ENCODE measurements around the gene SORCS2. TPM values are rescaled to one million over a fixed set of nuclear protein-coding genes. Genes with fewer than 3 reads are reported as not detected.

The SORCS2 gene
- total RNA-seq, 2 experiments from 2014 or later, result 0.03 TPM; not detected in 1

DNA sequence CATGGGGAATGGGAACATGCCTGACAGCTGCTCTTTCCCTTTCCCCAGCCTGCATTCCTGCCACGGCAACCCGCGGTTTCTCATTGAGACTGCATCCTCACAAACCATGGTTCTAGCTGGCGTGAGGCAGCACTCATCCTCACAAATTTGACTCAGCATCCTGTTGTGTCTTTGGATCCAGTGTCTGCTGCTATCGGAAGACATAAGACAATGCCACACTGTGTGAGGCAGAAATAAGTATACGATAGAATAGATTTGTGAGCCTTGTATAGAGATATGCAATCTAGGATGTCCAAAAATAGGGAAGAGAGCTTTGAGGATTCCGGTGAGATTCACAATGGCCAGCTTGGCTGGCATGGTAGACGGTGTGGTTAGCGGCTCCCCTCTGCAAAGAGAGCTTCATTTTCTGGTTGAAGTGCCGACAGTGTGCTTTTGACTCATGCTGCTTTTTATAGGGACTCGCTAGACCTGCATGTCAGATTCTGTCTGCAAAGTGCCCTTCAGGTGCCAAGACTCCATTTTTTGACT lies 403.7 kb downstream of the SORCS2 start:
- no peaks in the 10 kb centered on the region for H3K36me3 ChIP-seq (ENCODE audit: insufficient read depth, low read length)
- H3K4me3 ChIP-seq (ENCODE audit: low read depth, low read length, poor library complexity, severe bottlenecking), result no peak overlapping the region
- no peaks in the 10 kb centered on the region for H4K20me1 ChIP-seq (ENCODE audit: insufficient read depth, low read length)
- H2AFZ ChIP-seq (ENCODE audit: low read length), result no peak overlapping the region
- POLR2A ChIA-PET, result no interaction called here
- TF ChIP-seq, protein P1, sequence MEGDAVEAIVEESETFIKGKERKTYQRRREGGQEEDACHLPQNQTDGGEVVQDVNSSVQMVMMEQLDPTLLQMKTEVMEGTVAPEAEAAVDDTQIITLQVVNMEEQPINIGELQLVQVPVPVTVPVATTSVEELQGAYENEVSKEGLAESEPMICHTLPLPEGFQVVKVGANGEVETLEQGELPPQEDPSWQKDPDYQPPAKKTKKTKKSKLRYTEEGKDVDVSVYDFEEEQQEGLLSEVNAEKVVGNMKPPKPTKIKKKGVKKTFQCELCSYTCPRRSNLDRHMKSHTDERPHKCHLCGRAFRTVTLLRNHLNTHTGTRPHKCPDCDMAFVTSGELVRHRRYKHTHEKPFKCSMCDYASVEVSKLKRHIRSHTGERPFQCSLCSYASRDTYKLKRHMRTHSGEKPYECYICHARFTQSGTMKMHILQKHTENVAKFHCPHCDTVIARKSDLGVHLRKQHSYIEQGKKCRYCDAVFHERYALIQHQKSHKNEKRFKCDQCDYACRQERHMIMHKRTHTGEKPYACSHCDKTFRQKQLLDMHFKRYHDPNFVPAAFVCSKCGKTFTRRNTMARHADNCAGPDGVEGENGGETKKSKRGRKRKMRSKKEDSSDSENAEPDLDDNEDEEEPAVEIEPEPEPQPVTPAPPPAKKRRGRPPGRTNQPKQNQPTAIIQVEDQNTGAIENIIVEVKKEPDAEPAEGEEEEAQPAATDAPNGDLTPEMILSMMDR (conservative IDR thresholded peaks at IDR 0.05; ENCODE audit: low read length), result no peak
- TF ChIP-seq EZH2phosphoT487 (IDR thresholded peaks at IDR 0.05; ENCODE audit: borderline replicate concordance, low read depth, low read length), result no peak
- intact Hi-C loops (cut with micrococcal nuclease; ENCODE audit: unreplicated experiment), result no loop called here
- no peak overlapping the region for H3K4me2 ChIP-seq (ENCODE audit: low read length)
- H3K79me2 ChIP-seq (ENCODE audit: insufficient read depth, low read depth, low read length), result no peaks in the 10 kb centered on the region
- CTCF ChIA-PET (ENCODE audit: unreplicated experiment), result no interaction called here
- H3K27ac ChIP-seq (ENCODE audit: low read depth, low read length, poor library complexity, severe bottlenecking), result no peak overlapping the region
- no peaks in the 10 kb centered on the region for H3K4me1 ChIP-seq (ENCODE audit: insufficient read depth, low read length, poor library complexity, severe bottlenecking)
- no peaks in the 10 kb centered on the region for H3K9me2 ChIP-seq (ENCODE audit: insufficient read depth, low read length)
- DNase-seq (ENCODE audit: low spot score), result no peak
- BruUV-seq (replicated peaks), result no TSS peak
- no peaks in the 10 kb centered on the region for H3K9me3 ChIP-seq (ENCODE audit: low read length)

DNA sequence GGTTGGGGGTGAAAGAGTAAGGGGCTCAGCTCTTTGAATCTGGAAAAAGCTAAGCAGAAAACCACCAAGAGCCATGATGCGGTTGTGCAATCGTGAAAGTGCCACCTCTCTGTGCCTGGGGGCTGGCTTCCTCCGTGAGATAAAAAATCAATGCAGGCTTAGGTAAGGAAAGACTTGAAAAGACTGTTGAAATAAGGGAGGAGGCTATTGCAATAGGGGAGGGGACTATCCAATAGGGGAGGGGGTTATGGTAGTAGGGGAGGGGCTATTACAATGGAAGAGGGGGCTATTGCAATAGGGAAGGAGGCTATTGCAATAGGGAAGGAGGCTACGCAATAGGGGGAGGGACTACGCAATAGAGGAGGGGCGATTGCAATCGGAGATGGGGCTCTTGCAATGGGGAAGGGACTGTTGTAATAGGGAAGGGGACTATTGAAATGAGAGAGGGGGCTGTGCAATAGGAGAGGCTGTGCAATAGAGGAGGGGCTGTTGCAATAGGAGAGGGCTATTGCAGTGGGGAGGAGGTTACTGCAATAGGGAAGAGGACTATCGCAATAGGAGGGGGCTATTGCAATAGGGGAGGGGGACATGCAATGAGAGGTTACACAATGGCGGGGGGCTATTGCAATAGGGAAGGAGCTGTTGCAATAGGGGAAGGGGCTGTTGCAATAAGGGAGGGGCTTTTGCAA lies 404.7 kb downstream of the SORCS2 start:
- no peak overlapping the region for H3K4me2 ChIP-seq (ENCODE audit: low read length)
- no peaks in the 10 kb centered on the region for H3K9me3 ChIP-seq (ENCODE audit: low read length)
- BruUV-seq (replicated peaks), result no TSS peak
- ChIA-PET POLR2A (no interaction called here), CTCF (ENCODE audit: unreplicated experiment) (no interaction called here)
- H3K4me3 ChIP-seq (ENCODE audit: low read depth, low read length, poor library complexity, severe bottlenecking), result no peak overlapping the region
- no peaks in the 10 kb centered on the region for H3K79me2 ChIP-seq (ENCODE audit: insufficient read depth, low read depth, low read length)
- no peaks in the 10 kb centered on the region for H3K36me3 ChIP-seq (ENCODE audit: insufficient read depth, low read length)
- no peaks in the 10 kb centered on the region for H3K4me1 ChIP-seq (ENCODE audit: insufficient read depth, low read length, poor library complexity, severe bottlenecking)
- H4K20me1 ChIP-seq (ENCODE audit: insufficient read depth, low read length), result no peaks in the 10 kb centered on the region
- TF ChIP-seq, protein P1 (conservative IDR thresholded peaks at IDR 0.05; ENCODE audit: low read length), result no peak
- no peak for TF ChIP-seq EZH2phosphoT487 (IDR thresholded peaks at IDR 0.05; ENCODE audit: borderline replicate concordance, low read depth, low read length)
- no peak overlapping the region for H3K27ac ChIP-seq (ENCODE audit: low read depth, low read length, poor library complexity, severe bottlenecking)
- no peak overlapping the region for H2AFZ ChIP-seq (ENCODE audit: low read length)
- no peaks in the 10 kb centered on the region for H3K9me2 ChIP-seq (ENCODE audit: insufficient read depth, low read length)
- intact Hi-C loops (cut with micrococcal nuclease; ENCODE audit: unreplicated experiment), result no loop called here
- DNase-seq (ENCODE audit: low spot score), result no peak

Data from OCI-LY7 (cell line).